GM19099 (cell line): ENCODE data around the gene SLAIN2.

Source experiments
- POLR2A ChIP-seq: IDR thresholded peaks from 3 replicates; pipeline ENCODE4 v1.6.1; 2011; ENCODE audit warnings: low read depth; ENCODE audit not compliant: insufficient read length; ENCODE audit errors: extremely low read depth

SLAIN2 gene

GRCh38 chr4:48396043-48396442, 54.7 kb downstream of the SLAIN2 start:
- no peak for TF ChIP-seq POLR2A

- TF ChIP-seq POLR2A: no peak
Observed at GRCh38 chr4:48400416-48400815, 59.1 kb downstream of the SLAIN2 start.

- no peak for TF ChIP-seq POLR2A
Observed at GRCh38 chr4:48403358-48403757, 62.0 kb downstream of the SLAIN2 start.

GRCh38 chr4:48403779-48404178, 62.5 kb downstream of the SLAIN2 start:
- TF ChIP-seq POLR2A: no peak

- TF ChIP-seq POLR2A: no peak
Observed at GRCh38 chr4:48405924-48406323, 64.6 kb downstream of the SLAIN2 start.

GRCh38 chr4:48409203-48409602, 67.9 kb downstream of the SLAIN2 start:
- no peak for TF ChIP-seq POLR2A

GRCh38 chr4:48410812-48411211, 69.5 kb downstream of the SLAIN2 start:
- TF ChIP-seq POLR2A: no peak

- no peak for TF ChIP-seq POLR2A
Observed at GRCh38 chr4:48420144-48420543, 78.8 kb downstream of the SLAIN2 start.

- no peak for TF ChIP-seq POLR2A
Observed at GRCh38 chr4:48421101-48421500, 79.8 kb downstream of the SLAIN2 start.

- no peak for TF ChIP-seq POLR2A
Observed at GRCh38 chr4:48428926-48429325, 87.6 kb downstream of the SLAIN2 start.

GRCh38 chr4:48429709-48430474, 88.6 kb downstream of the SLAIN2 start:
- no peak for TF ChIP-seq POLR2A

- no peak for TF ChIP-seq POLR2A
Observed at GRCh38 chr4:48431401-48431800, 90.1 kb downstream of the SLAIN2 start.

- no peak for TF ChIP-seq POLR2A
Observed at GRCh38 chr4:48432017-48432416, 90.7 kb downstream of the SLAIN2 start.

GRCh38 chr4:48436318-48436717, 95.0 kb downstream of the SLAIN2 start:
- TF ChIP-seq POLR2A: no peak

GRCh38 chr4:48439988-48440387, 98.7 kb downstream of the SLAIN2 start:
- TF ChIP-seq POLR2A: no peak

- TF ChIP-seq POLR2A: no peak
Observed at GRCh38 chr4:48445704-48446103, 104.4 kb downstream of the SLAIN2 start.

GRCh38 chr4:48446642-48447041, 105.3 kb downstream of the SLAIN2 start:
- TF ChIP-seq POLR2A: no peak
